Caco-2 (cell line): ENCODE measurements around the gene YIF1A. TPM values are rescaled to one million over a fixed set of nuclear protein-coding genes. Genes with fewer than 3 reads are reported as not detected.
A peak's percentile ranks its signal among the peaks of the same experiment; 100 is the strongest.

ENCODE experiments used
- BruUV-seq: library from RNA; stranded (reverse); fragments of 400-500 nt; replicated peaks from 2 replicates; lab custom pipeline; 2021; lab: Mats Ljungman, UMichigan
- CTCF ChIA-PET: fragments of 300-600 bp; sonication (Branson Sonifier 250); formaldehyde crosslinking; loops from one replicate; lab custom pipeline; 2022; ENCODE audit warnings: antibody characterized with exemption; lab: Charles Lee
- POLR2A ChIA-PET: fragments of 300-600 bp; sonication (Branson Sonifier 250); formaldehyde crosslinking; loops from one replicate; lab custom pipeline; 2022; ENCODE audit warnings: antibody characterized with exemption; lab: Charles Lee
- DNase-seq, 2 experiments: peaks; one replicate each; pipeline versions ENCODE4 v3.0.0 to v3.0.0-alpha.2; 2020 to 2022
- H3K27me3 ChIP-seq: replicated peaks from 2 replicates; pipeline ENCODE4 v1.6.0; 2011; ENCODE audit warnings: low read length; ENCODE audit not compliant: control insufficient read depth, insufficient read depth
- H3K36me3 ChIP-seq: 2 replicates; pipeline ENCODE4 v1.5.1; 2011; ENCODE audit warnings: low read length; ENCODE audit not compliant: control insufficient read depth, insufficient read depth
- H3K4me1 ChIP-seq: fragments of 250-450 bp; sonication (Bioruptor Pico); 2 replicates; pipeline ENCODE4 v1.5.1; 2020; ENCODE audit warnings: mild to moderate bottlenecking
- H3K4me3 ChIP-seq: 2 replicates; pipeline ENCODE4 v1.5.1; 2011; ENCODE audit warnings: low read depth, mild to moderate bottlenecking, control low read depth, low read length
- H3K9me3 ChIP-seq: fragments of 250-450 bp; sonication (Bioruptor Pico); 2 replicates; pipeline ENCODE4 v1.5.1; 2020; ENCODE audit warnings: mild to moderate bottlenecking, moderate library complexity
- H3K27ac Mint-ChIP-seq: one replicate; pipeline ENCODE4 v1.8.0; 2022; ENCODE audit warnings: mixed read lengths; ENCODE audit not compliant: unreplicated experiment
- H3K27me3 Mint-ChIP-seq: one replicate; pipeline ENCODE4 v1.8.0; 2022; ENCODE audit warnings: mixed read lengths; ENCODE audit not compliant: insufficient read depth, unreplicated experiment
- H3K36me3 Mint-ChIP-seq: one replicate; pipeline ENCODE4 v1.8.0; 2022; ENCODE audit warnings: mild to moderate bottlenecking, mixed read lengths; ENCODE audit not compliant: insufficient read depth, unreplicated experiment
- H3K4me1 Mint-ChIP-seq: one replicate; pipeline ENCODE4 v1.8.0; 2022; ENCODE audit warnings: low read depth, mixed read lengths; ENCODE audit not compliant: unreplicated experiment
- H3K4me3 Mint-ChIP-seq: one replicate; pipeline ENCODE4 v1.8.0; 2022; ENCODE audit warnings: mild to moderate bottlenecking, moderate library complexity, mixed read lengths; ENCODE audit not compliant: unreplicated experiment
- H3K9me3 Mint-ChIP-seq: one replicate; pipeline ENCODE4 v1.8.0; 2022; ENCODE audit warnings: mixed read lengths; ENCODE audit not compliant: unreplicated experiment
- CTCF ChIP-seq, 2 experiments: fragments of 200-600 bp in 1 of 2; IDR thresholded peaks; 1 replicate in 1 of 2; 2 replicates in 1 of 2; pipeline versions ENCODE4 v1.5.1 to v1.8.0; 2011 to 2022; ENCODE audit warnings: antibody characterized with exemption in 1 of 2, control low read depth in 1 of 2, inconsistent platforms in 1 of 2, low read depth in 1 of 2, low read length in 1 of 2, mild to moderate bottlenecking in 1 of 2, moderate library complexity in 1 of 2; ENCODE audit not compliant: insufficient read depth in 1 of 2, severe bottlenecking in 1 of 2, unreplicated experiment in 1 of 2
- intact Hi-C: fragments of 100-400 bp; cut with micrococcal nuclease; formaldehyde crosslinking; loops from one replicate; pipeline ENCODE4 v1.10.0; 2022; ENCODE audit not compliant: unreplicated experiment
- total RNA-seq: library from RNA; stranded (reverse); gene quantifications from 2 replicates; pipeline ENCODE4 v1.2.3, GENCODE V29; 2022

Gene YIF1A
- total RNA-seq, 1 experiment from 2014 or later, result 159 TPM

- Mint-ChIP-seq H3K27ac (peak overlapping the region; percentile 87), H3K36me3 (peaks cover 21% of the 10 kb centered on the region), H3K9me3 (no peaks in the 10 kb centered on the region), H3K4me3 (peak overlapping the region; percentile 94), H3K4me1 (peaks cover 7% of the 10 kb centered on the region), H3K27me3 (no peaks in the 10 kb centered on the region)
- ChIA-PET CTCF (interaction anchor here (0.7 to 3.4 kb wide), 5 partner anchors 8 to 54 kb away, joined by 3 to 90 read pairs (median 7); partner anchors contain the start of gene YIF1A), POLR2A (interaction anchor here (1.5 kb wide), 1 partner anchor 23 kb away, joined by 26 read pairs; no protein-coding TSS in a partner anchor)
- intact Hi-C loops, result no loop called here
- no TSS peak for BruUV-seq
- Histone ChIP-seq H3K4me3 (peak overlapping the region; percentile 69), H3K9me3 (no peaks in the 10 kb centered on the region), H3K27me3 (no peaks in the 10 kb centered on the region), H3K4me1 (peaks cover 10% of the 10 kb centered on the region), H3K36me3 (no peaks in the 10 kb centered on the region)
- no peak for TF ChIP-seq CTCF (IDR thresholded peaks at IDR 0.05; ENCODE audit: insufficient read depth in 1 of 2, low read depth in 1 of 2, low read length in 1 of 2, severe bottlenecking in 1 of 2, unreplicated experiment in 1 of 2)
- DNase-seq, result no peak
Observed at GRCh38 chr11:66334605-66335442, 45.9 kb upstream of the YIF1A start.

DNA sequence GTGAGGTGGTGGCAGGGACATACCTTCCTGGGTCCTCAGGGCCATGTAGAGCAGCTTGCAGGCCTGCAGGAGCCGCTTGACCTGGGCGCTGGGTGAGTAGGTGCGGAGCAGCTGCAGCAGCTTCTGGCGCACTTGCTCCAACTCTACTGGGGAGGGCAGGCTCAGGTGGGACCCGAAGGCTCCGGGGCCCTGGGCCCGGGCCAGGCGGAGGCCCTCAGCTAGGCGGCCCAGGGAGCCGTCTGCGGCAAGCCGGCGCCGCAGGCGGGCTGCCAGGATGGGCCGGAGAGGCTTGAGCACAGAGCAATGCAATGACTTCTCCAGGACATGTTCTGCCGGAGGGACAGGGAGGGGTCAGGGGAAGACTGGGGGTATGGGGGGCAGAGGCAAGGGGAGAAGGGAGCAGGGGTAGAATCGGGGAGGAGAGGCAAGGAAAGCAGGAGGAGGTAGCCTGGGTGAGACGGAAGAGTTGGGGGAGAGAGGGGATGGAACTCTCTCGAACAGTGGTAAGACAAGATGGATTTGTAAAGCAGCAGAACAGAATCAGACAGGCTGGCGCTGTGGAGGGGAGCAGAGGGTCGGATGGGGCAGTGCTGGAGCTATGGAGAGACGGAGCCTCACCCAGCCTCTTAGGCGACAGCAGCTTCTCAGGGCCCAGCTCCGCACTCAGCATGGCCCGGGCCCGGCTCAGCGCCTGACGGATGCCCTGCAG lies 45.1 kb upstream of the YIF1A start:
- BruUV-seq, result no TSS peak
- CTCF ChIA-PET, result interaction anchor here (0.7 to 3.4 kb wide), 4 partner anchors 16 to 55 kb away, joined by 3 to 90 read pairs (median 6); partner anchors contain the start of gene YIF1A
- Histone ChIP-seq H3K36me3 (no peaks in the 10 kb centered on the region), H3K4me1 (peaks cover 10% of the 10 kb centered on the region), H3K9me3 (no peaks in the 10 kb centered on the region), H3K4me3 (no peak overlapping the region), H3K27me3 (no peaks in the 10 kb centered on the region)
- peak overlapping the region; percentile 42 for H3K4me3 Mint-ChIP-seq
- POLR2A ChIA-PET, result no interaction called here
- intact Hi-C loops, result no loop called here
- no peak for DNase-seq
- H3K27me3 Mint-ChIP-seq, result no peaks in the 10 kb centered on the region
- peaks cover 7% of the 10 kb centered on the region for H3K4me1 Mint-ChIP-seq
- no peaks in the 10 kb centered on the region for H3K9me3 Mint-ChIP-seq
- peaks cover 21% of the 10 kb centered on the region for H3K36me3 Mint-ChIP-seq
- H3K27ac Mint-ChIP-seq, result no peak overlapping the region
- no peak for TF ChIP-seq CTCF (IDR thresholded peaks at IDR 0.05; ENCODE audit: insufficient read depth in 1 of 2, low read depth in 1 of 2, low read length in 1 of 2, severe bottlenecking in 1 of 2, unreplicated experiment in 1 of 2)

DNA sequence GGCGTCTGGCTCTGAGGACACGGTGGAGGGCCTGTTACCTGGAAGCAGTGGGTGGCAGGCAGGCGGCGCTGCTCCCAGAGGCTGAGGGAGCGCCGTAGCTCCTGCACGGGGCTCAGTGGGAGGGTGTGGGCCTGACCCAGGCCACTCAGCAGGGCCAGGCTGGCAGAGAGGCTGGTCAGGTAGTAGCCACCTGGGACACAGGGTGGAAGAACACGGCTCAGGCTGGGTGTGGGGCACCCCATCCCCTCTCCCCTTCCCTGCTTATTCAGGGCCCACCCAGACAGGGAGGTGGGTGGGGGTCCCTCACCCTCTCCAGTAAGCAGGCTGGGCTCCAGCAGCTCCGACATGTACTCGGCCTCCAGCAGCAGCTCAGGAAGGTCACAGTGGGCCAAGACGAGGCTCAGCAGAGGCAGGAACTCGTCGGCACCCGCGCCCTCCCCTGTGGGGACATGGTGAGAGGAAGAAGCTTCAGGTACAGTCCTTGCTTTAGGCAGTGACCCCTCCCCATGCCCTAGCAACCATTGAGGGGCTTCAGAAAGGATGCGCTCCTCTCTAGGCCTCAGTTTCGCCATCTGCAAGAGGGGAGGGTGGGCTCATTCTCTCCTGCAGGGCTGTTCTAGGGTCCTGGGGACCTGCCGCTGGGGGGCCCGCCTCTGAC lies 44.4 kb upstream of the YIF1A start:
- Mint-ChIP-seq H3K4me3 (no peak overlapping the region), H3K9me3 (no peaks in the 10 kb centered on the region), H3K27ac (no peak overlapping the region)

More for the DNA sequence above, 44.4 kb upstream of the YIF1A start:
- Histone ChIP-seq H3K36me3 (no peaks in the 10 kb centered on the region), H3K4me1 (peaks cover 15% of the 10 kb centered on the region), H3K4me3 (no peak overlapping the region), H3K27me3 (no peaks in the 10 kb centered on the region), H3K9me3 (no peaks in the 10 kb centered on the region)
- H3K4me1 Mint-ChIP-seq, result peaks cover 10% of the 10 kb centered on the region
- peaks cover 21% of the 10 kb centered on the region for H3K36me3 Mint-ChIP-seq
- no peaks in the 10 kb centered on the region for H3K27me3 Mint-ChIP-seq
- intact Hi-C loops, result no loop called here
- TF ChIP-seq CTCF (IDR thresholded peaks at IDR 0.05; ENCODE audit: insufficient read depth in 1 of 2, low read depth in 1 of 2, low read length in 1 of 2, severe bottlenecking in 1 of 2, unreplicated experiment in 1 of 2), result no peak
- ChIA-PET CTCF (interaction anchor here (3.4 kb wide), 1 partner anchor 21 kb away, joined by 90 read pairs; no protein-coding TSS in a partner anchor), POLR2A (no interaction called here)
- no peak for DNase-seq
- BruUV-seq, result no TSS peak
